ENCODE data around the gene MX2.

- no peak for TF ChIP-seq POLR2A (IDR thresholded peaks at IDR 0.05; ENCODE audit: low read length)
- no peak for TF ChIP-seq GATA1 (IDR thresholded peaks at IDR 0.05; ENCODE audit: low read depth, low read length)
Measured at GRCh38 chr21:41398251-41398650, 36.4 kb downstream of the MX2 start.

Measured in erythroblast (primary cell).